Erythroblast (primary cell): ENCODE data around the gene LRP3.

ENCODE experiments used
- GATA1 ChIP-seq: IDR thresholded peaks from 2 replicates; pipeline ENCODE4 v1.6.1; 2011; ENCODE audit warnings: low read depth, mild to moderate bottlenecking, control low read depth, low read length, moderate library complexity
- POLR2A ChIP-seq: IDR thresholded peaks from 2 replicates; pipeline ENCODE4 v1.6.1; 2011; ENCODE audit warnings: mild to moderate bottlenecking, low read length

DNA sequence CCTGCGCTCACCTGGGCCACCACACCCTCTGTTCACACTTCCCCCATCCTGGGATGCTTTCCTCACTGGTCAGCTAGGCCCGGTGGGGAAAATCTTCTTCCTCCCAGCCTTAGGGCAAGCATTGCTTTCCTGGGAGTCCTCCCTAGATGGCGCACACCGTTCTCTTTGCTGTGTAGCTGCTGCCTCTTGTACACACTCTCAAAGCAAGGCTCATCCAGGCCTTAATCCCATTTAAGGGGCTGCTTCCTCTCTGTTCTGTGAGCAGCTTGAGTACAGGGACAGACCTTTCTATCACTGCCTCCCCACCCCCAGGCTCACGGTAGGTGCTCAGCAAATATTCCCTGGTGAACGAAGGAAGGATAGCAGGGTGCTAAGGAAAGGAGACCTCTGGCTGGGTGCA is 20.5 kb downstream of the LRP3 start:
- TF ChIP-seq POLR2A (no peak), GATA1 (no peak)
